ENCODE results near the gene GABARAP. TPM values are rescaled to one million over a fixed set of nuclear protein-coding genes. Genes with fewer than 3 reads are reported as not detected.

Gene GABARAP
- total and polyA plus RNA-seq, 2 experiments from 2014 or later: 355 to 847 TPM

DNA sequence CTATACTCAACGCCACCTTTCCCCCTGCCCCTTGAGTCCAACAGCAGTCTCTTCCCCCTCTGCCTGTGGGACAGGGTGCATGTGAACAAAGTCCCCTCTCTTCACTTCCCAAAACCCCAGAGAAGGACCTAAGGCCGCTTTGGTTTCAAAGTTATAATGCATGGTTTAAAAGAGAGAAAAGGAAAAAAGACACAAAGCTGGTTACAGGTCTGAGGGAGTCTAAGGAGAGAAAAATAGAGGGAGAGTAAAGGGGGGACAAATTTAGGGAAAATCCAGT lies 1.1 kb upstream of the GABARAP start:
- Histone ChIP-seq H3K4me3 (peak overlapping the region; percentile 97), H3K9me2 (ENCODE audit: insufficient read depth) (no peaks in the 10 kb centered on the region), H3K79me2 (ENCODE audit: insufficient read depth) (peaks cover 74% of the 10 kb centered on the region), H3F3A (ENCODE audit: insufficient read depth) (peaks cover 38% of the 10 kb centered on the region), H2AFZ (peak overlapping the region; percentile 82), H3K4me2 (ENCODE audit: unreplicated experiment) (peak overlapping the region; percentile 100), H3K27ac (peak overlapping the region; percentile 99), H3K36me3 (ENCODE audit: low read depth) (peaks cover 23% of the 10 kb centered on the region), H3K9ac (peak overlapping the region; percentile 99), H3K9me3 (ENCODE audit: low read depth) (no peaks in the 10 kb centered on the region), H3K27me3 (replicated peaks; ENCODE audit: insufficient read depth) (no peaks in the 10 kb centered on the region), H3K4me1 (ENCODE audit: insufficient read depth) (peaks cover 19% of the 10 kb centered on the region), H4K20me1 (ENCODE audit: insufficient read depth) (no peaks in the 10 kb centered on the region)
- WGBS, 2 experiments (ENCODE audit: low coverage in 1 of 2, low lambda C conversion rate in 2 of 2, missing lambda C conversion rate in 2 of 2): 19 to 36% methylated on average over 2 of the region's 2 CpGs
- DNase-seq: no peak
- no peak for TF ChIP-seq EZH2phosphoT487 (IDR thresholded peaks at IDR 0.05; ENCODE audit: insufficient read depth, low read depth)
- no peak for TF ChIP-seq EZH2 (IDR thresholded peaks at IDR 0.05; ENCODE audit: insufficient read depth, poor library complexity, severe bottlenecking)
- in situ Hi-C loops (cut with MboI): no loop called here

DNA sequence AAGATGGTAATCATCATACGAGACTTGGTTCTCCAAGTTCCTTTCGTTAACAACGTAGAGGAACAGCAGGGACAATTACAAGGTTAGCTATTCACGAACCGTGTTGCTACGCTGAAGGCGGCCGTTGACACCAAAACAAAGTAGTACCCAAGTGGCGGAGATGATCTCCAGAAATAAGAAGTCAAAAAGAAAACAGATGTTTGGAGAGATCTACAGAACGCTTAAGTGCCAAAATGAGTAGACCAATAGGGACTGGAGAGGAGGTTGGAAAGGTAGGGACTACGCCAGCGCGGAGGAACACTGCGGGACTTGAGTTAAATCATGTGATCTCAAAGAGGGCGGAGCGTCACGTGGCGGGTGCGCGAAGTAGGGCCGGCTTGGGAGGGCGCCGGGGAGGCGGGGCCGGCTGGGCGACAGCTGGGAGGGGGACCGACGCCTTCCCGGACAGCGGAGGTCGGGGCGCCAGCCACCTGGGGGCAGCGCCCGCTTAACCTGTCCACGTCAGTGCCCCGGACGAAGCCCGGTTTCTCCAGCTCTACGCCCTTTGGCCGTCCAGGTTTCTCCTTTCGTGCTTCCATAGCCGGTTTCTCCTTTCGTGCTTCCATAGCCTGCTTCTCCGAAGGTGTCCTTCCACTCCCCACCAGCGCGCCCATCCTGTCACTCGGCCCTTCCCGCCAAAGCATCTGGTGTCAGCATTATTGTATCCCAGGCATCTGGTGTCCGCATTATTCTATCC lies 636 bp upstream of the GABARAP start:
- Histone ChIP-seq H3F3A (ENCODE audit: insufficient read depth) (peaks cover 38% of the 10 kb centered on the region), H3K9ac (peak overlapping the region; percentile 99), H3K36me3 (ENCODE audit: low read depth) (peaks cover 23% of the 10 kb centered on the region), H3K27me3 (replicated peaks; ENCODE audit: insufficient read depth) (no peaks in the 10 kb centered on the region), H3K4me1 (ENCODE audit: insufficient read depth) (peaks cover 19% of the 10 kb centered on the region), H3K9me2 (ENCODE audit: insufficient read depth) (no peaks in the 10 kb centered on the region), H2AFZ (peak overlapping the region; percentile 82), H3K79me2 (ENCODE audit: insufficient read depth) (peaks cover 69% of the 10 kb centered on the region), H3K4me2 (ENCODE audit: unreplicated experiment) (peak overlapping the region; percentile 100), H3K27ac (peak overlapping the region; percentile 99), H3K4me3 (peak overlapping the region; percentile 97), H4K20me1 (ENCODE audit: insufficient read depth) (no peaks in the 10 kb centered on the region), H3K9me3 (ENCODE audit: low read depth) (no peaks in the 10 kb centered on the region)
- peak; percentile 97 for DNase-seq
- no peak for TF ChIP-seq EZH2phosphoT487 (IDR thresholded peaks at IDR 0.05; ENCODE audit: insufficient read depth, low read depth)
- TF ChIP-seq EZH2 (IDR thresholded peaks at IDR 0.05; ENCODE audit: insufficient read depth, poor library complexity, severe bottlenecking): no peak
- 1 to 2% methylated on average over 37 to 38 of the region's 49 CpGs for WGBS, 2 experiments (ENCODE audit: low coverage in 1 of 2, low lambda C conversion rate in 2 of 2, missing lambda C conversion rate in 2 of 2)
- in situ Hi-C loops (cut with MboI): no loop called here

DNA sequence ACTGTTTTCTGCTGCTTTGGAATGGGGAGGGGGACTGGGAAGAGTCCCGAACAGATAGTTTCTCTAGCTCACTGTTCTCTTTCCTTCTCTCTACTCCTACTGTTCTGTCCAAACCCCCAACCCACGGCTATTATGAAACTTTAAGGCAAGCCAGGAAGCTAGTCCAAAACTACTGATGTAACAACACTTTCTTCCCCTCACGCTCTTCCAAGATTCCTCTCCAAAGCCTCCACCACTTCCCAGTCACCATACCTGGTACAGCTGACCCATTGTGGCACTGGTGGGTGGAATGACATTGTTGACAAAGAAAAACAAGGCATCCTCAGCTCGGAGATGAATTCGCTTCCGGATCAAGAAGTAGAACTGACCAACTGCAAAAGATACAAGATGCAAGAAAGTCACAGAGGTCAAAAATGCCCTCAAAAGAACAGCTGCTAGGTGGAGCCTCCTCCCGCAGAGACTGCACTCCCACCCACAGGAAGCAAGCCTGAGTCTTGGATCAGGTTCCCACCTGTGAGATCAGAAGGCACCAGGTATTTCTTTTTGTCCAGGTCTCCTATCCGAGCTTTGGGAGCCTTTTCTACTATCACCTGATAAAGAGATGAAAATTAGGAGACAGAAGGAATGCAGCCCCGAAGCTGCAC lies 1.0 kb downstream of the GABARAP start:
- in situ Hi-C loops (cut with MboI): no loop called here
- peaks cover 19% of the 10 kb centered on the region for H3K4me1 ChIP-seq (ENCODE audit: insufficient read depth)
- no peaks in the 10 kb centered on the region for H4K20me1 ChIP-seq (ENCODE audit: insufficient read depth)
- no peaks in the 10 kb centered on the region for H3K27me3 ChIP-seq (replicated peaks; ENCODE audit: insufficient read depth)
- WGBS, 2 experiments (ENCODE audit: low coverage in 1 of 2, low lambda C conversion rate in 2 of 2, missing lambda C conversion rate in 2 of 2): 16 to 22% methylated on average over 9 of the region's 9 CpGs
- DNase-seq: peak; percentile 45
- H3F3A ChIP-seq (ENCODE audit: insufficient read depth): peaks cover 47% of the 10 kb centered on the region
- peak overlapping the region; percentile 99 for H3K9ac ChIP-seq
- TF ChIP-seq EZH2phosphoT487 (IDR thresholded peaks at IDR 0.05; ENCODE audit: insufficient read depth, low read depth): no peak
- no peak for TF ChIP-seq EZH2 (IDR thresholded peaks at IDR 0.05; ENCODE audit: insufficient read depth, poor library complexity, severe bottlenecking)
- H3K27ac ChIP-seq: peak overlapping the region; percentile 99
- H3K4me3 ChIP-seq: peak overlapping the region; percentile 97
- H3K4me2 ChIP-seq (ENCODE audit: unreplicated experiment): peak overlapping the region; percentile 100
- peaks cover 23% of the 10 kb centered on the region for H3K36me3 ChIP-seq (ENCODE audit: low read depth)
- no peaks in the 10 kb centered on the region for H3K9me2 ChIP-seq (ENCODE audit: insufficient read depth)
- peaks cover 69% of the 10 kb centered on the region for H3K79me2 ChIP-seq (ENCODE audit: insufficient read depth)
- no peak overlapping the region for H2AFZ ChIP-seq
- H3K9me3 ChIP-seq (ENCODE audit: low read depth): no peaks in the 10 kb centered on the region

- H3K27ac ChIP-seq: peak overlapping the region; percentile 99
- H4K20me1 ChIP-seq (ENCODE audit: insufficient read depth): no peaks in the 10 kb centered on the region
- peak overlapping the region; percentile 99 for H3K9ac ChIP-seq
- TF ChIP-seq EZH2phosphoT487 (IDR thresholded peaks at IDR 0.05; ENCODE audit: insufficient read depth, low read depth): no peak
- no peak for TF ChIP-seq EZH2 (IDR thresholded peaks at IDR 0.05; ENCODE audit: insufficient read depth, poor library complexity, severe bottlenecking)
- H3K9me3 ChIP-seq (ENCODE audit: low read depth): no peaks in the 10 kb centered on the region
- H3K4me2 ChIP-seq (ENCODE audit: unreplicated experiment): peak overlapping the region; percentile 100
- peaks cover 24% of the 10 kb centered on the region for H3K4me1 ChIP-seq (ENCODE audit: insufficient read depth)
- H2AFZ ChIP-seq: no peak overlapping the region
- in situ Hi-C loops (cut with MboI): no loop called here
- H3K36me3 ChIP-seq (ENCODE audit: low read depth): peaks cover 18% of the 10 kb centered on the region
- no peaks in the 10 kb centered on the region for H3K9me2 ChIP-seq (ENCODE audit: insufficient read depth)
- no peaks in the 10 kb centered on the region for H3K27me3 ChIP-seq (replicated peaks; ENCODE audit: insufficient read depth)
- H3F3A ChIP-seq (ENCODE audit: insufficient read depth): peaks cover 56% of the 10 kb centered on the region
- no peak for DNase-seq
- peak overlapping the region; percentile 97 for H3K4me3 ChIP-seq
- 59 to 61% methylated on average over 4 of the region's 4 CpGs for WGBS, 2 experiments (ENCODE audit: low coverage in 1 of 2, low lambda C conversion rate in 2 of 2, missing lambda C conversion rate in 2 of 2)
- H3K79me2 ChIP-seq (ENCODE audit: insufficient read depth): peaks cover 70% of the 10 kb centered on the region
Observed at GRCh38 chr17:7240375-7240774, 1.9 kb downstream of the GABARAP start.
